Colonic mucosa (tissue), 4 donors: ENCODE results near the gene PSD4. TPM values are rescaled to one million over a fixed set of nuclear protein-coding genes. Genes with fewer than 3 reads are reported as not detected.

Source experiments
- DNase-seq: peaks from one replicate; pipeline ENCODE4 v3.0.0-alpha.2; 2020
- H3K27ac ChIP-seq: fragments of 200-600 bp; one replicate; pipeline ENCODE4 v1.8.0; 2021
- H3K27me3 ChIP-seq: fragments of 200-600 bp; one replicate; pipeline ENCODE4 v1.8.0; 2021
- H3K36me3 ChIP-seq: fragments of 200-600 bp; one replicate; pipeline ENCODE4 v1.8.0; 2021
- H3K4me1 ChIP-seq: fragments of 200-600 bp; one replicate; pipeline ENCODE4 v1.8.0; 2021; ENCODE audit warnings: mild to moderate bottlenecking
- H3K4me3 ChIP-seq: fragments of 200-600 bp; one replicate; pipeline ENCODE4 v1.8.0; 2021
- H3K9ac ChIP-seq, 2 donors: one replicate each; pipeline ENCODE4 v1.7.0; 2013; ENCODE audit warnings: control low read depth in 2 of 2, low read depth in 2 of 2, low read length in 2 of 2
- H3K9me3 ChIP-seq: fragments of 200-600 bp; one replicate; pipeline ENCODE4 v1.8.0; 2021
- CTCF ChIP-seq: fragments of 200-600 bp; IDR thresholded peaks from one replicate; pipeline ENCODE4 v1.8.0; 2022; ENCODE audit warnings: antibody characterized with exemption, mild to moderate bottlenecking
- intact Hi-C: fragments of 100-400 bp; cut with DNase I; formaldehyde crosslinking; loops from one replicate; pipeline ENCODE4 v1.14.1; 2022
- total RNA-seq, 2 donors: library from RNA; stranded (reverse); fragmentation: NEBNext Ultra II Directional in 1 of 2; extraction: Animal tissue kit (Norgen Biotek cat#: 25700) in 1 of 2; gene quantifications; one replicate each; pipeline ENCODE4 v1.2.1, GENCODE V29; 2021
- donor health status: healthy.
- donor health status: DM: no; HTN: no; CAD: no.
- donor health status: DM: no; HTN: no; CAD: no.

Gene PSD4
- total RNA-seq, 2 donors from 2014 or later = 36.5 to 50.6 TPM

- Histone ChIP-seq H3K36me3 (no peaks in the 10 kb centered on the region), H3K27me3 (no peaks in the 10 kb centered on the region), H3K9me3 (no peaks in the 10 kb centered on the region), H3K4me3 (no peak overlapping the region), H3K4me1 (no peaks in the 10 kb centered on the region), H3K9ac (no peak overlapping the region), H3K27ac (no peak overlapping the region)
- intact Hi-C loops = no loop called here
- no peak for DNase-seq
- no peak for TF ChIP-seq CTCF
Observed at GRCh38 chr2:113183264-113183663, 9.5 kb downstream of the PSD4 start.

DNA sequence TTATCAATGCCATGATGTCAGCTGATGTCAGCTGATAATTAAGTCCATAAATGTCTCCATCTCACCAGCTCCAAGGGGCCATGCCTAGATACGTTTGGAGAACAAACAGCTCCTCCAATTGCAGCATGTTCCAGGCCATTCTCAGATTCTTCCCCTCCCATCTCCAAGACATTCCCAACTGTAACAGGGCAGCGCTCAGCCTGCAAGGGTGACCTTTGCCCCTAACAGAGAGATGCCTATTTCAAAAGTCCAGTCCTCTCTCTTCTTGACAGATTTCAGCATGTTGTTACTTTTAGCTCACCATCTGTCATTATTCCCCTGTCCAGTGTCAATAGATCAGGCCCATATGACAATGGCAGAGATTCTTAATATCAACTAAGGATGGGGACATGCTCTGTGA lies 9.9 kb downstream of the PSD4 start:
- no peak overlapping the region for H3K9ac ChIP-seq
- no peak for DNase-seq
- H3K4me1 ChIP-seq = no peaks in the 10 kb centered on the region
- no peaks in the 10 kb centered on the region for H3K27me3 ChIP-seq
- no peak overlapping the region for H3K27ac ChIP-seq
- intact Hi-C loops = no loop called here
- no peak overlapping the region for H3K4me3 ChIP-seq
- no peaks in the 10 kb centered on the region for H3K36me3 ChIP-seq
- TF ChIP-seq CTCF = no peak
- no peaks in the 10 kb centered on the region for H3K9me3 ChIP-seq

DNA sequence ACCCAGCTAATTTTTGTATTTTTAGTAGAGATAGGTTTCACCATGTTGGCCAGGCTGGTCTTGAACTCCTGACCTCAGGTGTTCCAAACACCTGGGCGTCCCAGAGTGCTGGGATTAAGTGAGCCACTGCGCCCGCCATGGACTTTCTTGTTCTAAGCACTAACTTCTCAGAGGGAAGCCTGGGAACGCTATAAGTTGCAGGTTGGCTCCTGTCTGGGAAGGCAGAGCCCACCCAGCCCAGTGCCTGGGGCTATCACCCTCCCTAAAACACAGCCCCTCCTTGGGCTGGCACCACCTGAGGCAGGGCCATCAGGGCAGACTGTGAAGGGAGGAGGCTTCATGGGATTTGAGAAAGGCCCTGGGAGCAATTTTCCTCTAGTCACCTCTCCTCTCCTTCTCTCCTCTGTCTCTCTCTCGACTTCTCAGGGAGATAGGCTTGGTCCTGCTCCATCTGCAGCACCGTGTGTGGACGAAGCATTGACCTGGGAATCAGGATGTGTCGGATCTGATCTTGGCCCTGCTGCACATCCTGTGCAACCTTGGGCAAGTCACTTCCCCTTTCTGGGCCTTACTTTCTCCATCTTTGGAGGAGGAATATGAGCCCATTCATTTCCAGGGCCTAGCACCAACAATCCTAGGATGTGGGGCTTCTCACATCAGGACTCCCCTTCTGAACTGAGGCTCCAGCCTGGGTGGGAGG lies 10.9 kb downstream of the PSD4 start:
- no peaks in the 10 kb centered on the region for H3K9me3 ChIP-seq
- no peak for DNase-seq
- no peak overlapping the region for H3K9ac ChIP-seq
- no peak overlapping the region for H3K4me3 ChIP-seq
- no peak overlapping the region for H3K27ac ChIP-seq
- no peak for TF ChIP-seq CTCF
- H3K36me3 ChIP-seq = no peaks in the 10 kb centered on the region
- intact Hi-C loops = no loop called here
- no peaks in the 10 kb centered on the region for H3K27me3 ChIP-seq
- H3K4me1 ChIP-seq = no peaks in the 10 kb centered on the region

DNA sequence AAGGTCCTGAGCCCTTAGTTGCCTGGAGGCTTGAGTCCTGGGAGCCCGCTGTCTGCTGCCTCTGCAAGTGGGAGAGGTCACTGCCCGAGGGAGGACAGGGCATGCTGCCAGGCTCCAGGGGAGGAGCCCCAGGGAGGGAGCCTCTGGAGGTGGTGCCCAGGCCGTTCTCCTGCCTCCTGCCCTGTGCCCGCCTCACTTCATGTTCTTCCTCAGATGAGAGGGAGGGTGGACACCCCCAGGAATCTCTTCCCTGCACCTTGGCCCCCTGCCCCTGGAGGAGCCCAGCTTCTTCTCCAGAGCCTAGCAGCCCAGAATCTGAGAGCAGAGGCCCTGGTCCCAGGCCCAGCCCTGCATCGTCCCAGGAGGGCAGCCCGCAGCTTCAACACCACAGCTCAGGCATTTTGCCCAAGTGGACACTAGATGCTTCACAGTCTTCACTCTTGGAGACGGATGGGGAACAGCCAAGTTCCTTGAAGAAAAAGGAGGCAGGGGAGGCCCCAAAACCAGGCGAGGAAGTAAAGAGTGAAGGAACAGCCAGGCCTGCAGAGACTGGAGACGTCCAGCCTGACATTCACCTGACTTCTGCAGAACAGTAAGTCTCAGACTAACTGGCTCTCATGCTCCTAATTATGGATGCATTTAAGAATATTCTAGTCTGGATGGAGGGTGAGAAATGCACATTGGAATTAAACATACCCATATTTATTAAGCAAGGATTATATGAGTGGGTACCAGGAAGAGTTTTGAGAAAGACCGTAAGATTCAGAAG lies 12.1 kb downstream of the PSD4 start:
- intact Hi-C loops = no loop called here
- no peak overlapping the region for H3K9ac ChIP-seq
- no peak overlapping the region for H3K27ac ChIP-seq
- no peak overlapping the region for H3K4me3 ChIP-seq
- H3K4me1 ChIP-seq = no peaks in the 10 kb centered on the region
- DNase-seq = no peak
- H3K27me3 ChIP-seq = no peaks in the 10 kb centered on the region
- H3K9me3 ChIP-seq = no peaks in the 10 kb centered on the region
- no peak for TF ChIP-seq CTCF
- no peaks in the 10 kb centered on the region for H3K36me3 ChIP-seq

DNA sequence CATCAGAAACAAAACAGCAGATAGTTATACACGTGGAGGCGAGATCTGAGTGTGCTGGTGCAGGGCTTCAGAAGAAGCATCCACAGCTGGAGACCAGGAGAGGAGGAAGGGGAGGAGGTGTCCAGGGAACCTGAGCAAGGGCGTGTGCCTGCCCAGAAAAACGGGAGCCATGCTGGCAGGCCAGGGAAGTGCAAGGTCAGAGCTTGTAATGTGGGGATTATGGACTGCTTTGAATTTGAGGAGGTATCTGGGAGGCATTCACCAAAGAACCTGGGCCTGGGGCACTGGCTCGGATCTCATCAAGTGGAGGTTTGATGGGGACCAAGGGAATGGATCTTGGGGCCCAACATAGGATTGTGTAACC lies 12.6 kb downstream of the PSD4 start:
- intact Hi-C loops = no loop called here

More for the DNA sequence above, 12.6 kb downstream of the PSD4 start:
- no peaks in the 10 kb centered on the region for H3K4me1 ChIP-seq
- DNase-seq = no peak
- H3K36me3 ChIP-seq = no peaks in the 10 kb centered on the region
- no peaks in the 10 kb centered on the region for H3K9me3 ChIP-seq
- H3K9ac ChIP-seq = no peak overlapping the region
- H3K27ac ChIP-seq = no peak overlapping the region
- H3K4me3 ChIP-seq = no peak overlapping the region
- no peaks in the 10 kb centered on the region for H3K27me3 ChIP-seq
- TF ChIP-seq CTCF = no peak
